OCI-M2 (cell line): Measurements from ENCODE around the gene SNX27.
"Not testable (repeated sequence)": the region's sequence is repeated elsewhere in the genome, so short reads cannot be mapped to it uniquely, and the experiment has no call there.

Experiments
- DNase-seq: peaks from one replicate; lab custom pipeline; 2025; ENCODE audit not compliant: unreplicated experiment; lab: John Stamatoyannopoulos, UW

The SNX27 gene

DNA sequence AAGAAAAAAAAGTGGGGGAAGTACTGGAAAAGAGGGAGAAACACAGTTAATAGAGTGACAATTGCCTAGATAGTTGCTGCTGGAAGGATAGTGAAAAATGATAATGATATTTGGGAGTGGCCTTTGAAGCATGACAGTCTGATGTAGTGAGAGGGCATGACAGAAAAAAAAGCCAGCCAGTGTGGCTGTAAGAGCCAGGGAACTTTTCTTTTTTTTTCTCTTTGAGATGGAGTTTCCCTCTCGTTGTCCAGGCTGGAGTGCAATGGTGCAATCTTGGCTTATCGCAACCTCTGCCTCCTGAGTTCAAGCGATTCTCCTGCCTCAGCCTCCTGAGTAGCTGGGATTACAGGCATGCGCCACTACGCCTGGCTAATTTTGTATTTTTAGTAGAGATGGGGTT lies 9.3 kb upstream of the SNX27 start:
- not testable (repeated sequence) for DNase-seq

GRCh38 chr1:151604291-151604690 lies 7.6 kb upstream of the SNX27 start:
- DNase-seq = no peak

DNA sequence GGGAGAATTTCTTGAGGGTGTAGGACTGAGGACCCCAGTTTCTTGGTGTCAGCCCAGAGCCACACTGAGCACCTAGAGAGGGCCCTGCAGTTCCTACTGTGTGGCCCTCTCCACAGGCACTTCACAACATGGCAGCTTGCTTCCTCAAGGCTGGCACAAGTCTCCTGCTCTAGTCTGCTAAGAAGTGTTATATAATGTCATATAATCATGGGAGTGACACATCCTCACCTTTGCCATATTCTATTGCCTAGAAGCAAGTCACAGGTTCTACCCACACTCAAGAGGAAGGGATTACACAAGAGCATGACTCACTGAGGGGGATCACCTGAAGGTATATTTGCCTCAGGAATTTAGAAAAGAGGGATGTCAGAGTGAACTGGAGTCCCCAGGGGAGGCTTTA lies 5.5 kb upstream of the SNX27 start:
- no peak for DNase-seq

- DNase-seq = no peak
Measured at GRCh38 chr1:151606857-151607256, 5.0 kb upstream of the SNX27 start.

DNA sequence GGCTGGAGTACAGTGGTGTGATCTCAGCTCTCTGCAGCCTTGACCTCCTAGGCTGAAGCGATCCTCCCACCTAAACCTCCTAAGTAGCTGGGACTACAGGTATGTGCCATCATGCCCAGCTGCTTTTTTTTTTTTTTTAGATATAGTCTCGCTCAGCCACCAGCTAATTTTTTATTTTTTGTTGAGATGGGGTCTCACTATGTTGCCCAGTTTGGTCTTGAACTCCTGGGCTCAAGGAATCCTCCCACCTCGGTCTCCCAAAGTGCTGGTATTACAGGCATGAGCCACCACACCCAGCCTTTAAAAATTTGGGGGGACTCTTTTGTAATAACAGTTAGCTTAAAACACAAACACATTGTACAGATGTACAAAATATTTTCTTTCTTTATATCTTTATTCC lies 1.7 kb upstream of the SNX27 start:
- no peak for DNase-seq

DNA sequence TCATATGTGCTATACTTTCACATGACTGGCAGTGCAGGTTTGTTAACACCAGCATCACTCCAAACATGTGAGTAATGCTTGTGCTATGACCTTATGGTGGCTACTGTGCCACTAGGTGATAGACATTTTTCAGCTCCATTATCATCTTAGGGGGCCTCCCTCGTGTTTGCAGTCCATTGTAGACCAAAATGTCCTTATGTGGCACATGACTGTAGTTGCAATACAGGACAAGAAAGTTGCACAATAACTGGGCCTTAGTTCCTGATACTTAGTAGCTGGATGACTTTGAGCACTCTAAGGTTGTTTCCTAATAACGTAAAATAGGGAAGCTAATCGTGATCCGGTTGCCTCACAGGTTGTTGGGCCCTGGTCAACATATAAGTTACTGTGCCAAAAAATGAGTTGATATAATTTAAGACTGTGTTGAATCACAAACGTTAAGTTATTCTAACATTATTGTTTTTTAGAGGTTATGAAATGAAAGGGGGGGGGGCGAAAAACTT lies 511 bp upstream of the SNX27 start:
- DNase-seq = no peak

GRCh38 chr1:151612501-151613281 lies 841 bp downstream of the SNX27 start:
- DNase-seq = no peak

DNA sequence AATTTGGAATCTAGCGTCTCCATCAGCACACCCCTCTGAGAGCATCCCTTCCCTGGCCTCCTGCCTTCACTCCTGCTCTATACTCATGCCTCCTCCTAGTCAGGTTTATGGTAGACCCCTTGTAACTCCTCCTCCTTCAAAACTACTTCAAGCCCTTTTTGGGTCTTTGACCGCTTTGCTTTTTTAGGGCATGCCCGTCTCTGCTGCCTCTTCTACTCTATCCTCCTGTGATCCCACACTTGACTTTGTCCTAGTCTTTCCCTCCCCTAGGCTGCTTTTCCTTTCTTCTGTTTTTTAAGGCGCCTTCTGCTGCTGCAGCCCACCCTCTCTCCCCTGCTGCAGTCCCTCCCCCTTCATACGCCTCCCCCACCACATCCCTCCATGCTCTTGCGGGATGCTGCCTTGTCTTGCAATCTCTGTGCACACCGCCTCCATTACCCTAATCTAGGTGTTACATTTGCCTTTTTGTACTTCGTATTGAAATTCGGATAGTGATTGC lies 1.5 kb downstream of the SNX27 start:
- DNase-seq = no peak

DNA sequence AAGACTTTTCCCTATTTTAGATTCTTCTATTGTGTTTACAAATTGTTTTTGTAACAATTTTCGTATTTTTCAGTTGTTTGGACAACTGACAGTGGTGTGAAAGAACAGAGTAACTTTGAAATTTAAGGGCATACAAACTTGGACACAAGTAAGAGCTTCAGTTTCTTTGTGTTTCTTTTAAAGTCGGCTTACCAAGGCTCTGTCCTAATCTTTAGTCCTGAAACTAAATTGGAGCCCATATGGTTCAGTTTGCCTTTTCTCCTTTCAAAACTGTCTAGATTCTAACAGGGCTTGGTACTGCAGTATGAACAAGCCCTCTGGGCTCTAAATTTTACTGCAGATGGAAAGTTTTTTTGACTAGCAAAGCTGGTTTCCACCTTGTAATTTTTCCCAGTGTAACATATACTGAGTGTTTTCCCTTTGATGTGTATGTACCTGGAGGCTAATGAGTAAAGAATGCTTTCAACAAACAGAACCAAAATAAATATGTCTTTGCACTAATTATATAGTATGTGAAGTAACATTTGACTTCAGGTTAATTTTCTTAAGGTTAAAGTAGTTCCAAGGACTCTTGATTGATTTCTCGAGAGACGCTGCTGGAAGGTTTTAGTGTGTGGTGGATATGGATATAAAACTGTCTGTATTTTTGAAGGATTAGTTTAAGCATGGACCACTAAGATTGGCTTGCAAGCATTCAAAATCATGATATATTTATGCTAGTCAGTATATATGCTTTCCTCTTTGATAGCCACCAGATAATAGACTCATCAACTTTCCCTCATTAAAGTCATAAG lies 4.1 kb downstream of the SNX27 start:
- no peak for DNase-seq

DNA sequence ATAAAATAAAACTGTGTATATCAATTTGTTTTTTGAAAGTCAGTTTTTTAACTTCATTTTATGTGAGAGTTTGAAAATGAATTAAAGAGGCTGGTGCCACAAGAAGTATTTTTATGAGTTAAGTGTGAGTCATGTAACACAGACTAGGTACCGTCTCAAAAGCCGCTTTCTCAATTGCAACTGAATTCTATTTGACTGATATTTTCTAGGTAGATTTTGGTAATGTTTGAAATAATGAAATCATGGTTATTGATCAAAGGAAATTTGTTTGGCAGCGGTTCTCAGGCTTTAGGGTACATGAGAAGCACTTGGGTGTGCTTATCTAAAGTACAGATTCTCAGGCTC lies 4.6 kb downstream of the SNX27 start:
- DNase-seq = no peak

GRCh38 chr1:151618003-151618402 lies 6.2 kb downstream of the SNX27 start:
- DNase-seq = no peak

- no peak for DNase-seq
Measured at GRCh38 chr1:151618470-151618869, 6.6 kb downstream of the SNX27 start.

- not testable (repeated sequence) for DNase-seq
Measured at GRCh38 chr1:151618996-151619395, 7.1 kb downstream of the SNX27 start.

- DNase-seq = no peak
Measured at GRCh38 chr1:151619489-151620093, 7.7 kb downstream of the SNX27 start.

- DNase-seq = no peak
Measured at GRCh38 chr1:151620286-151620685, 8.4 kb downstream of the SNX27 start.

- DNase-seq = no peak
Measured at GRCh38 chr1:151621351-151621750, 9.5 kb downstream of the SNX27 start.

DNA sequence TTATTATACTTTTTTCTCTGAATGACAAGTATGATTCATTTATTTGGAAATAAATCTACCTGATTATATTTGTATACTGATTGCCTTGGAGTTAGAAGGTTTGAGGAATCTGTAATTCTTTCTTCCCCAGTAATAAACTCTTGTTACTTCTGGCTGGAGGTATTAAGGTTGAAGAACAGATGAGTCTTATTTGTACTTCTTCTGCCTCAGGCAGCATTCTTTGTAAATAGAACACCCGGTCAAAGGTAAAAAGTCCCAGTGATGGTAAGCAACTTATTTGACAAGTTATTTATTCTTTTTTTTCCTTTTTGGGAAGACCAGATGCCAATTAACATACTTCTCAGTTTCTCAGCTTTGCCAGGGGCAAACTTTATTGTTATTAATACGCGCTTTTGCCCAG lies 12.9 kb downstream of the SNX27 start:
- no peak for DNase-seq

GRCh38 chr1:151626740-151627334 lies 15.0 kb downstream of the SNX27 start:
- no peak for DNase-seq

- no peak for DNase-seq
Measured at GRCh38 chr1:151629278-151629677, 17.4 kb downstream of the SNX27 start.

DNA sequence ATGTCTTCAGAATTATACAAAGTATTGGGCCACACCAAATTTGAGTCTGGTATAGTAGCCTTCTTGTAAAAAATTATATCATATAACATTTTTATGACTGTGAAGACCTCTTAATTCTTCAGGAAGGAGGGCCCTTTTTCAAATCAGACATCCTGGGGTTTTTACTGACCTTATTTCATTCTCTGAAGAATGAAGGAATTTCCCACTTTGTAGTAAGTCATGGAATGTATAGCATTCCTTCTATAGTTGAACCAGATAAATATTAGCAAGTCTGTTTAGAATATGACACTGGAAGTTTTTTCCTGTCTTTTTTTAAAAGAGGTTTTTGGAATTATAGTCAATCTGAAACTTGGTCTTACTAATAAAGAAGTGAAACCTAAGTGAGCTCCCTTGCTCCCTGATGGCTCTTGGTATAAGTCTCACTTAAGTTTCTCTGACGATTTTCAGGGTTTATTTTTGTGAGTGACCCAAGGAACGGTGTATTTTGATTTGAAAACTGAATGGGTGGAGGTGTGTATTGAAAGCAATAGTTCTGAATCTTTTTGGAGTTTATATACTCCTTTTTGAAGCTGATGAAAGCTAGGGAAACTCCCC lies 23.7 kb downstream of the SNX27 start:
- DNase-seq = no peak
